K562 (cell line): ENCODE results near the gene EFHB.

Experiments used
- FOXK1 ChIP-seq: sonication (generic); formaldehyde crosslinking; IDR thresholded peaks from 2 replicates; pipeline ENCODE4 v1.8.0; 2022; ENCODE audit warnings: missing genetic modification reagents, mild to moderate bottlenecking, borderline replicate concordance
- FOXP4 ChIP-seq: sonication (generic); formaldehyde crosslinking; IDR thresholded peaks from 2 replicates; pipeline ENCODE4 v1.8.0; 2022; ENCODE audit warnings: mild to moderate bottlenecking, missing genetic modification reagents, borderline replicate concordance
- GTF2A2 ChIP-seq: IDR thresholded peaks from 2 replicates; pipeline ENCODE4 v1.6.1; 2016; ENCODE audit warnings: mild to moderate bottlenecking, missing genetic modification characterization, missing compliant biosample characterization
- HNRNPH1 ChIP-seq: fragments of 200-400 bp; formaldehyde crosslinking; optimal IDR thresholded peaks from 2 replicates; pipeline ENCODE3; 2017; ENCODE audit warnings: low read depth, mild to moderate bottlenecking, low read length, moderate library complexity
- NFIC ChIP-seq: fragments of 450-650 bp; IDR thresholded peaks from 2 replicates; pipeline ENCODE4 v1.6.1; 2017; ENCODE audit warnings: mild to moderate bottlenecking, inconsistent platforms
- U2AF2 ChIP-seq: fragments of 200-400 bp; formaldehyde crosslinking; optimal IDR thresholded peaks from 2 replicates; pipeline ENCODE3; 2017; ENCODE audit warnings: low read depth, mild to moderate bottlenecking, low read length

GRCh38 chr3:19907523-19907922 lies 26.5 kb downstream of the EFHB start:
- TF ChIP-seq FOXK1 (no peak), U2AF2 (no peak), FOXP4 (no peak), NFIC (no peak), GTF2A2 (tag) (no peak), HNRNPH1 (no peak)
